COLO829 (cell line): ENCODE data around the gene KCNIP1.

Source experiments
- DNase-seq: peaks from one replicate; pipeline ENCODE4 v3.0.0; 2012; ENCODE audit warnings: low spot score

KCNIP1 gene

GRCh38 chr5:170597109-170597751 lies 93.4 kb downstream of the KCNIP1 start:
- DNase-seq: peak; percentile 83

- peak; percentile 28 for DNase-seq
These were observed 94.1 kb downstream of the KCNIP1 start for GRCh38 chr5:170597872-170598271.

GRCh38 chr5:170599756-170600155 lies 95.9 kb downstream of the KCNIP1 start:
- DNase-seq: no peak

- DNase-seq: no peak
These were observed 97.8 kb downstream of the KCNIP1 start for GRCh38 chr5:170601619-170602018.

- DNase-seq: no peak
These were observed 99.3 kb downstream of the KCNIP1 start for GRCh38 chr5:170603109-170603508.

- peak; percentile 64 for DNase-seq
These were observed 100.1 kb downstream of the KCNIP1 start for GRCh38 chr5:170603578-170604565.

GRCh38 chr5:170606941-170607340 lies 103.1 kb downstream of the KCNIP1 start:
- DNase-seq: no peak

GRCh38 chr5:170611449-170612090 lies 107.8 kb downstream of the KCNIP1 start:
- no peak for DNase-seq

GRCh38 chr5:170612256-170612678 lies 108.4 kb downstream of the KCNIP1 start:
- no peak for DNase-seq

GRCh38 chr5:170614065-170614490 lies 110.3 kb downstream of the KCNIP1 start:
- no peak for DNase-seq

- DNase-seq: no peak
These were observed 110.9 kb downstream of the KCNIP1 start for GRCh38 chr5:170614720-170615119.

- DNase-seq: peak; percentile 68
These were observed 114.0 kb downstream of the KCNIP1 start for GRCh38 chr5:170617533-170618490.

- no peak for DNase-seq
These were observed 116.0 kb downstream of the KCNIP1 start for GRCh38 chr5:170619869-170620268.

GRCh38 chr5:170622933-170623332 lies 119.1 kb downstream of the KCNIP1 start:
- DNase-seq: no peak

GRCh38 chr5:170623576-170624181 lies 119.9 kb downstream of the KCNIP1 start:
- DNase-seq: no peak

GRCh38 chr5:170625221-170626165 lies 121.7 kb downstream of the KCNIP1 start:
- DNase-seq: no peak

GRCh38 chr5:170626507-170627150 lies 122.8 kb downstream of the KCNIP1 start:
- DNase-seq: no peak

- DNase-seq: no peak
These were observed 123.5 kb downstream of the KCNIP1 start for GRCh38 chr5:170627271-170627670.

- DNase-seq: no peak
These were observed 124.2 kb downstream of the KCNIP1 start for GRCh38 chr5:170628028-170628427.
